C4-2B (cell line): Measurements from ENCODE around the gene TRIM66.

ENCODE experiments used
- H3K27ac ChIP-seq: fragments of 450-650 bp; 2 replicates; pipeline ENCODE4 v1.5.1; 2017
- CTCF ChIP-seq: fragments of 450-650 bp; conservative IDR thresholded peaks from 2 replicates; pipeline ENCODE4 v1.5.1; 2017; ENCODE audit warnings: mild to moderate bottlenecking
- ZFX ChIP-seq: fragments of 450-650 bp; IDR thresholded peaks from 2 replicates; pipeline ENCODE4 v1.6.1; 2017

TRIM66 gene

GRCh38 chr11:8705146-8705545 is 22.7 kb upstream of the TRIM66 start:
- no peak overlapping the region for H3K27ac ChIP-seq
- TF ChIP-seq ZFX: no peak
- TF ChIP-seq CTCF: no peak

GRCh38 chr11:8704136-8704535 is 21.7 kb upstream of the TRIM66 start:
- TF ChIP-seq CTCF (no peak), ZFX (no peak)

GRCh38 chr11:8702598-8702915 is 20.1 kb upstream of the TRIM66 start:
- TF ChIP-seq ZFX: no peak
- TF ChIP-seq CTCF: no peak
- H3K27ac ChIP-seq: no peak overlapping the region

More at GRCh38 chr11:8704136-8704535, 21.7 kb upstream of the TRIM66 start:
- H3K27ac ChIP-seq: no peak overlapping the region

GRCh38 chr11:8701891-8702597 is 19.6 kb upstream of the TRIM66 start:
- no peak overlapping the region for H3K27ac ChIP-seq
- TF ChIP-seq CTCF (no peak), ZFX (no peak)

GRCh38 chr11:8699903-8700302 is 17.4 kb upstream of the TRIM66 start:
- H3K27ac ChIP-seq: no peak overlapping the region
- TF ChIP-seq ZFX (no peak), CTCF (no peak)

- TF ChIP-seq ZFX (no peak), CTCF (no peak)
- H3K27ac ChIP-seq: no peak overlapping the region
Observed at GRCh38 chr11:8698917-8699441, 16.5 kb upstream of the TRIM66 start.

GRCh38 chr11:8698379-8698851 is 15.9 kb upstream of the TRIM66 start:
- TF ChIP-seq CTCF: no peak
- no peak for TF ChIP-seq ZFX
- no peak overlapping the region for H3K27ac ChIP-seq
